ENCODE measurements around the gene HLA-DOA.
A peak's percentile ranks its signal among the peaks of the same experiment; 100 is the strongest.

GRCh38 chr6:32969685-32970412 is 39.5 kb downstream of the HLA-DOA start:
- peak; percentile 12; the same call in 1 of the 2 replicates for TF ChIP-seq TEAD4 (CRISPR knock-in tag; IDR thresholded peaks at IDR 0.05)
- no peak for TF ChIP-seq CBFB (CRISPR knock-in tag; IDR thresholded peaks at IDR 0.05; ENCODE audit: low read depth)
- TF ChIP-seq CTCF (IDR thresholded peaks at IDR 0.05): peak; percentile 31; the same call in 1 of the 2 replicates
- TF ChIP-seq GABPB1 (CRISPR knock-in tag; IDR thresholded peaks at IDR 0.05): 0 out of 2 replicates have a peak, but pooled peaks have one; percentile 5
- TF ChIP-seq, protein P1, sequence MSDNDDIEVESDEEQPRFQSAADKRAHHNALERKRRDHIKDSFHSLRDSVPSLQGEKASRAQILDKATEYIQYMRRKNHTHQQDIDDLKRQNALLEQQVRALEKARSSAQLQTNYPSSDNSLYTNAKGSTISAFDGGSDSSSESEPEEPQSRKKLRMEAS (CRISPR knock-in tag; IDR thresholded peaks at IDR 0.05): no peak; the same call in 1 of the 2 replicates
- TF ChIP-seq CREB1 (CRISPR knock-in tag; IDR thresholded peaks at IDR 0.05): no peak
- TF ChIP-seq, protein P2, sequence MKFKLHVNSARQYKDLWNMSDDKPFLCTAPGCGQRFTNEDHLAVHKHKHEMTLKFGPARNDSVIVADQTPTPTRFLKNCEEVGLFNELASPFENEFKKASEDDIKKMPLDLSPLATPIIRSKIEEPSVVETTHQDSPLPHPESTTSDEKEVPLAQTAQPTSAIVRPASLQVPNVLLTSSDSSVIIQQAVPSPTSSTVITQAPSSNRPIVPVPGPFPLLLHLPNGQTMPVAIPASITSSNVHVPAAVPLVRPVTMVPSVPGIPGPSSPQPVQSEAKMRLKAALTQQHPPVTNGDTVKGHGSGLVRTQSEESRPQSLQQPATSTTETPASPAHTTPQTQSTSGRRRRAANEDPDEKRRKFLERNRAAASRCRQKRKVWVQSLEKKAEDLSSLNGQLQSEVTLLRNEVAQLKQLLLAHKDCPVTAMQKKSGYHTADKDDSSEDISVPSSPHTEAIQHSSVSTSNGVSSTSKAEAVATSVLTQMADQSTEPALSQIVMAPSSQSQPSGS (CRISPR knock-in tag; IDR thresholded peaks at IDR 0.05; ENCODE audit: borderline replicate concordance, low read depth): no peak
- TF ChIP-seq, protein P3, sequence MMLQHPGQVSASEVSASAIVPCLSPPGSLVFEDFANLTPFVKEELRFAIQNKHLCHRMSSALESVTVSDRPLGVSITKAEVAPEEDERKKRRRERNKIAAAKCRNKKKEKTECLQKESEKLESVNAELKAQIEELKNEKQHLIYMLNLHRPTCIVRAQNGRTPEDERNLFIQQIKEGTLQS (CRISPR knock-in tag; conservative IDR thresholded peaks at IDR 0.05): no peak
- TF ChIP-seq HMGXB4 (CRISPR knock-in tag; IDR thresholded peaks at IDR 0.05): 0 out of 2 replicates have a peak, but pooled peaks have one; percentile 47
- no peak for TF ChIP-seq ESRRA (CRISPR knock-in tag; IDR thresholded peaks at IDR 0.05; ENCODE audit: borderline replicate concordance)
- no peak; the same call in 1 of the 2 replicates for TF ChIP-seq NR2C2 (CRISPR knock-in tag; IDR thresholded peaks at IDR 0.05)

Measured in WTC11 (cell line).